Upper lobe of right lung (tissue), 1 donor: ENCODE measurements around the gene MAN1C1. TPM values are rescaled to one million over a fixed set of nuclear protein-coding genes. Genes with fewer than 3 reads are reported as not detected.

Experiments
- ATAC-seq: fragments of 200-7000 bp; cut with Tn5 transposase; one replicate; pipeline ENCODE4 v1.9.1; 2020; ENCODE audit warnings: mild to moderate bottlenecking, moderate library complexity
- DNase-seq: peaks from one replicate; pipeline ENCODE4 v3.0.0-alpha.2; 2020
- H3K27ac ChIP-seq: fragments of 200-600 bp; one replicate; pipeline ENCODE4 v1.8.0; 2022
- H3K27me3 ChIP-seq: fragments of 200-600 bp; one replicate; pipeline ENCODE4 v1.8.0; 2022; ENCODE audit warnings: mild to moderate bottlenecking
- H3K36me3 ChIP-seq: fragments of 200-600 bp; one replicate; pipeline ENCODE4 v1.8.0; 2022
- H3K4me1 ChIP-seq: fragments of 200-600 bp; one replicate; pipeline ENCODE4 v1.8.0; 2022
- H3K4me3 ChIP-seq: fragments of 200-600 bp; one replicate; pipeline ENCODE4 v1.8.0; 2022; ENCODE audit warnings: mild to moderate bottlenecking
- H3K9me3 ChIP-seq: fragments of 200-600 bp; one replicate; pipeline ENCODE4 v1.8.0; 2022
- intact Hi-C: fragments of 100-400 bp; cut with DNase I; formaldehyde crosslinking; loops from one replicate; pipeline ENCODE4 v1.11.0; 2022
- total RNA-seq: library from RNA; stranded (reverse); fragmentation: NEBNext Ultra II Directional; extraction: Animal tissue kit (Norgen Biotek cat#: 25700); gene quantifications from one replicate; pipeline ENCODE4 v1.2.1, GENCODE V29; 2021
- TF ChIP-seq, protein P1 (sequence below): fragments of 200-600 bp; IDR thresholded peaks from one replicate; pipeline ENCODE4 v1.8.0; 2022; ENCODE audit warnings: antibody characterized with exemption
- donor health status: DM: no; HTN: yes; CAD: no; lungs with severe emphysema.

Gene MAN1C1
- total RNA-seq, 1 donor from 2014 or later = 19.7 TPM

DNA sequence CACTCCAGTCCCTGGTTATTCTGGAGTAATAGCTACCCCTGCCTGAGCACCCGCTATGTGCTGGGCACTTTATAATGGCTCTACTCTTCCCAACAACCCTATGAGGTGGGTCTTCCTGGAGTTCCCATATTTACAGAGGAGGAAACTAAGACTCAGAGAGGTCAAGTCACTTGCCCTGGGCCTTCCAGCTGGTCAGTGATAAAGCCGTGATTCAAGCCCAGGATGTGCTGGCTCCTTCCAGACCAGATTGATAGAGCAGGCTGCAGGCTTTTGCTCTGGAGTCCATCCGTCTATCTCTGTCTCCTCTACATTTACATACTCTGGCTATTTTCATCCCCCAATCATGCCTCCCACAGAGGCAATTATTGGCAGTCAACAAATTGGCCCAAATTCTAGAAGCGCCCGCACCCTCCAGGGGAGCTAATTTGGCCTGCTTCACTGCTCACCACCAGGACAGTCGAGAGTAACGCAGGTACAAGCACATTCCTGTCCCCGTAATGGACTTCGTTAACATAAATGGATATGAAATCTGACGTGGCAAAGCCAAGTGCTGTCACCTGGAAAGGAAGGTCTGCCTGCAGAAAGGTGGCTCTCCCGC lies 143.6 kb downstream of the MAN1C1 start:
- Histone ChIP-seq H3K9me3 (no peaks in the 10 kb centered on the region), H3K4me1 (no peaks in the 10 kb centered on the region), H3K27ac (no peak overlapping the region), H3K27me3 (no peaks in the 10 kb centered on the region), H3K4me3 (no peak overlapping the region), H3K36me3 (no peaks in the 10 kb centered on the region)
- intact Hi-C loops = no loop called here
- ATAC-seq (no peak), DNase-seq (no peak)
- TF ChIP-seq, protein P1, sequence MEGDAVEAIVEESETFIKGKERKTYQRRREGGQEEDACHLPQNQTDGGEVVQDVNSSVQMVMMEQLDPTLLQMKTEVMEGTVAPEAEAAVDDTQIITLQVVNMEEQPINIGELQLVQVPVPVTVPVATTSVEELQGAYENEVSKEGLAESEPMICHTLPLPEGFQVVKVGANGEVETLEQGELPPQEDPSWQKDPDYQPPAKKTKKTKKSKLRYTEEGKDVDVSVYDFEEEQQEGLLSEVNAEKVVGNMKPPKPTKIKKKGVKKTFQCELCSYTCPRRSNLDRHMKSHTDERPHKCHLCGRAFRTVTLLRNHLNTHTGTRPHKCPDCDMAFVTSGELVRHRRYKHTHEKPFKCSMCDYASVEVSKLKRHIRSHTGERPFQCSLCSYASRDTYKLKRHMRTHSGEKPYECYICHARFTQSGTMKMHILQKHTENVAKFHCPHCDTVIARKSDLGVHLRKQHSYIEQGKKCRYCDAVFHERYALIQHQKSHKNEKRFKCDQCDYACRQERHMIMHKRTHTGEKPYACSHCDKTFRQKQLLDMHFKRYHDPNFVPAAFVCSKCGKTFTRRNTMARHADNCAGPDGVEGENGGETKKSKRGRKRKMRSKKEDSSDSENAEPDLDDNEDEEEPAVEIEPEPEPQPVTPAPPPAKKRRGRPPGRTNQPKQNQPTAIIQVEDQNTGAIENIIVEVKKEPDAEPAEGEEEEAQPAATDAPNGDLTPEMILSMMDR = no peak

DNA sequence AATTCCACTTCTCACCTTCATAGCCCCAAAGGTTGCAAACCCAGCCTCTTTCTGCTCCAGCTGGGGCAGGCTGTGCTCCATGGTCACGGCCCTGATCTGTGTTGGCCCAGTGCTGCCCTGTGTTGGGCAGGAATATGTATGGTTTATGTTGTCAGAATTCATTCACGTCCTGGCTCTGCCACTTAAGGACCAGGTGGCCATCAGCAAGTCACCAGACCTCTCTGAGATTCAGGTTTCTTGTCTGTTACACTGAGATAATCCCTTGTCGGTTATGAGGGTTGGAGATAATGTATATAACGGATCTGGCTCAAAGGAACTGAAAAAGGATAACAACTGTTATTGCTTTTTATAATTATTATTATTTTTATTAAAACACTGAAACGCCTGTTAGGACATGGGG lies 144.3 kb downstream of the MAN1C1 start:
- no peaks in the 10 kb centered on the region for H3K27me3 ChIP-seq
- H3K9me3 ChIP-seq = no peaks in the 10 kb centered on the region
- TF ChIP-seq, protein P1 = no peak
- DNase-seq (no peak), ATAC-seq (no peak)
- H3K27ac ChIP-seq = no peak overlapping the region
- no peak overlapping the region for H3K4me3 ChIP-seq
- H3K4me1 ChIP-seq = no peaks in the 10 kb centered on the region
- intact Hi-C loops = no loop called here
- no peaks in the 10 kb centered on the region for H3K36me3 ChIP-seq

DNA sequence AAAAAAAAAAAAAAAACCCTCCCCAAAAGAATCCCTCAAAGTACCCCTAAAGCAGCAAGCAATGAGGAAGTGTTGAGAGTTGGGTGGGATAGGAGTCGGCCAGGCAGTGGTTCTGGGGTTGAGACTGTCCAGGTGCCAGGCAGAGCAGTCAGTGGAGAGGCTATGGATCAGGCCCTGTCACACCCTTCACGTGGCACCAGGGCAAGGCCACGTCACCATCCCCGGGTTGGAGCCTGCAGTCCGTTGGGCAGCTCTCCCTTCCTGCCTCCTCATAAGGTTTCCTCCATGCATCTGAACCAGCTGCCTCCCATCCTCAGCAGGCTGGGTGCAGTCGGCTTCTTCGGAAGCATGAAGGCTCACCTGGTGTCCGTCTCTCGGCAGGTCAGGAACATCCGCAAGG lies 146.9 kb downstream of the MAN1C1 start:
- H3K27ac ChIP-seq = no peak overlapping the region
- ATAC-seq = no peak
- no peak for DNase-seq
- no peaks in the 10 kb centered on the region for H3K4me1 ChIP-seq
- H3K4me3 ChIP-seq = no peak overlapping the region
- TF ChIP-seq, protein P1 = no peak
- intact Hi-C loops = no loop called here
- H3K27me3 ChIP-seq = no peaks in the 10 kb centered on the region
- H3K9me3 ChIP-seq = no peaks in the 10 kb centered on the region
- H3K36me3 ChIP-seq = no peaks in the 10 kb centered on the region

DNA sequence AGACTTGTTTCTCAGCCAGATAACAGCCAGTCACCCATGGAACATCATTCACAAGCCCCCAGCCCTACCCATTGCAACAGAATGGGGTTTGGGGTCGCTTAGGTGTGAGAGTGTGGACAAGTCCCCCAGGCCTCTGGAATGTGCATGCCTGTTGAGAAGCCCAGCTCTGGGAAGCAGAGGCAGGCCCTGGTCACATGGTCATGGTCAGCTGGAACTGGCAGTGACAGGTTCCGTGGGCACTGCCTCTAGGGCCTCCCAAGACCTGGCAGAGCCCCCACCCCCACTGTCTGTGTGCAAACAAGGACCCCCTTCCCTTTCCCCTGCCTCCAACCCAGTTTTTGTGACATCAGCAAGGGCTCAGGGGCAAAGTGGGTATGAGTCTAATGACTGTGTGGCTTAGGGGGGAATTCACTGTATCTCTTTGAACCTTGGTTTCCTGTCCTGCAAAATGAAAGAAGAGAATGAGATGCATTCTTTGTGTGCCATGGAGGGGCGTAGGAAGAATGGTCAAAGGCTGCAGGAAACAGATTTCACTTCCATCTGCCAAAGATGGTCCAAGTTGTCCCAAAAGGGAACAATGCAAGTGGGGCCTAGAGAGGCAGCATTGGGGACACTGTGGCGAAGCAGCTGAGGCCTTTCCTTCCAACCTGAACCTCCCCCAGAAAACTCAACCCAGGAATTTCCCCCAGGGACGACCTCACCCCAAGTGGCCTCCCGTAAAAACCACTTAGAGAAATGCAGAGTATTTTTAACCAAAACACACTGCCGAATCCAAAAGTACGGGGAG lies 148.7 kb downstream of the MAN1C1 start:
- no peak overlapping the region for H3K27ac ChIP-seq
- intact Hi-C loops = no loop called here

DNA sequence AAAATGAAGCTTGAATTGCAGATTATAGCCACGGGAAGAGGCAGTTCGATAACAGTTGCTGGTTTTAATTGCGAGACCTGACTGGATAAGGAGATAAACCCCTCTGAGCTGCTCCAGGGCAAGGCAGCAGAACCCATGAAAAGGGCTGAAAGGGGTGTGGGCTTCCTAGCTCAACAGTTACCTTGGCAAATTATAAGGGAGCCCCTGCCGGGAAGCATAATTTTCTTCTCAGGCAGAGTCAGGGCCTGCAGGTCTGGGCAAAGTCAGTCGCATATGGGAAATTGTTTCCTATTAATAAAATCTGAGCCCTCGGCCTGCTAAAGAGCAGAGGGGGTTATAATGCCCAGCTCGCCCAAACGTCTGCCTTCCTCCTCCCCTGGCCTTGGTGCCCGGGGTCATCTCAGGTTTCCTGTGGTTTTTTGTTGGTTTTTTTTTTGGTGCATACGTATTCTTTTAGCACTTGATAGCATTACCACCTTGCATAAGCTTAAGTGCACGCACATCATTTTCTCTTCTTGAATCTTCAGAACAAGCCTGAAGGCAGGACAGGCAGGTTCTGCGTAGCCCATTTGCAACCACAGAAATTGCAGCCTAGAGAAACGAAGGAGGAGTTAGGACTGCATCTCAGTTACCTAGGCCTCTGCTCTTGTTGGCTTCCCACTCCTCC lies 149.5 kb downstream of the MAN1C1 start:
- Histone ChIP-seq H3K4me1 (peaks cover 9% of the 10 kb centered on the region), H3K9me3 (no peaks in the 10 kb centered on the region), H3K27me3 (no peaks in the 10 kb centered on the region), H3K4me3 (no peak overlapping the region), H3K27ac (no peak overlapping the region), H3K36me3 (no peaks in the 10 kb centered on the region)
- intact Hi-C loops = no loop called here
- TF ChIP-seq, protein P1 = no peak
- DNase-seq (no peak), ATAC-seq (no peak)

More for the DNA sequence above, 148.7 kb downstream of the MAN1C1 start:
- TF ChIP-seq, protein P1 = no peak
- Histone ChIP-seq H3K36me3 (no peaks in the 10 kb centered on the region), H3K4me1 (peaks cover 2% of the 10 kb centered on the region), H3K4me3 (no peak overlapping the region), H3K9me3 (no peaks in the 10 kb centered on the region), H3K27me3 (no peaks in the 10 kb centered on the region)
- DNase-seq (no peak), ATAC-seq (no peak)
